ENCODE measurements around the gene SH3BGRL2.
"Not testable (repeated sequence)": the region's sequence is repeated elsewhere in the genome, so short reads cannot be mapped to it uniquely, and the experiment has no call there.

Gene SH3BGRL2

DNA sequence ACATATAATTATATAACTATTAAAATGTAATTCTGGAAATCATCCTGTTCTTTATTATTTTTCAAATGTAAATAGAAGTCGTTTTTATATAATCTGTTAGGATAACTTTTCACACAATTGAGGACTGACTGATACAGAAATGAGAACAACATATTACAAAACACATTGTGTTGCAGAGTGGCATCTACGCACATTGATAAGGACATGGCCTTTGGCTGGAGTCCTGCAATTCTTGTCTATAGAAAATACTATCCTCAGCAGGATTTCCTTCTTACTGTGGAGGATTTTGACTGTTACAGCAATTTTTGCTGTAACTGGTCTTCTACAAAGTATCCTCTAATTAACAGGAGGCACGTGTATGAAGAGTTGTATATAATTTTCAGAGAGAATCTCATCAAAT lies 19.8 kb downstream of the SH3BGRL2 start:
- H3K36me3 ChIP-seq (ENCODE audit: low read depth), result no peaks in the 10 kb centered on the region
- no peak for TF ChIP-seq CTCF (IDR thresholded peaks at IDR 0.05; ENCODE audit: poor library complexity, severe bottlenecking)
- no peaks in the 10 kb centered on the region for H3K27me3 ChIP-seq (ENCODE audit: insufficient read depth, poor library complexity, severe bottlenecking)
- no peak overlapping the region for H3K4me3 ChIP-seq (ENCODE audit: severe bottlenecking)
- H3K27ac ChIP-seq (ENCODE audit: poor library complexity, severe bottlenecking), result no peak overlapping the region
- H3K4me1 ChIP-seq (ENCODE audit: insufficient read depth, poor library complexity, severe bottlenecking), result peaks cover 3% of the 10 kb centered on the region
- ATAC-seq (ENCODE audit: low read depth), result no peak
- DNase-seq (ENCODE audit: low spot score), result no peak
- no peaks in the 10 kb centered on the region for H3K9me3 ChIP-seq (ENCODE audit: severe bottlenecking)

- Histone ChIP-seq H3K27me3 (ENCODE audit: insufficient read depth, poor library complexity, severe bottlenecking) (no peaks in the 10 kb centered on the region), H3K4me3 (ENCODE audit: severe bottlenecking) (no peak overlapping the region), H3K36me3 (ENCODE audit: low read depth) (no peaks in the 10 kb centered on the region), H3K27ac (ENCODE audit: poor library complexity, severe bottlenecking) (no peak overlapping the region), H3K9me3 (ENCODE audit: severe bottlenecking) (no peaks in the 10 kb centered on the region), H3K4me1 (ENCODE audit: insufficient read depth, poor library complexity, severe bottlenecking) (peaks cover 10% of the 10 kb centered on the region)
- peak; percentile 82 for ATAC-seq (ENCODE audit: low read depth)
- no peak for DNase-seq (ENCODE audit: low spot score)
- TF ChIP-seq CTCF (IDR thresholded peaks at IDR 0.05; ENCODE audit: poor library complexity, severe bottlenecking), result no peak
Measured at GRCh38 chr6:79656134-79656533, 25.0 kb downstream of the SH3BGRL2 start.

DNA sequence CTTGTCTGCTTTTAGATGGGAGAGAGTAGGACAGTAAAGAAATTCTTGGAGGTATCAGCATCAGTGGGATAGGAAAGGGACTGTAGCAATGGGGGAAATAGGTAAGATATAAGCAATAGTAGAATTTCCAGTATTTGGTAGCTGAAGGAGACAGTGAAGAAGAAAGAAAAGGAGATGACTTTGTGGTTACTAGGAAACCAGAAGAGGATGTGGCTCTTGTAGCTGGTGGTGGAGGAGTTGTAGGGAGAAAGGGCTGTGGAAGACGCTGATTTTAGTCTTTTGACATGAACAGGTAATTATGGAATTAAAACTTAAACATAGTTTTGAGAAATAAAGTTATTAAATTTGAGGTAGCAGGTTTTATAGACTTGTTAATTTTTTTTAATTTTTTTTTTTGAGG lies 26.1 kb downstream of the SH3BGRL2 start:
- no peaks in the 10 kb centered on the region for H3K27me3 ChIP-seq (ENCODE audit: insufficient read depth, poor library complexity, severe bottlenecking)
- H3K4me3 ChIP-seq (ENCODE audit: severe bottlenecking), result no peak overlapping the region
- no peak for ATAC-seq (ENCODE audit: low read depth)
- TF ChIP-seq CTCF (IDR thresholded peaks at IDR 0.05; ENCODE audit: poor library complexity, severe bottlenecking), result no peak
- H3K4me1 ChIP-seq (ENCODE audit: insufficient read depth, poor library complexity, severe bottlenecking), result peaks cover 10% of the 10 kb centered on the region
- no peak overlapping the region for H3K27ac ChIP-seq (ENCODE audit: poor library complexity, severe bottlenecking)
- H3K9me3 ChIP-seq (ENCODE audit: severe bottlenecking), result no peaks in the 10 kb centered on the region
- no peaks in the 10 kb centered on the region for H3K36me3 ChIP-seq (ENCODE audit: low read depth)
- DNase-seq (ENCODE audit: low spot score), result no peak

DNA sequence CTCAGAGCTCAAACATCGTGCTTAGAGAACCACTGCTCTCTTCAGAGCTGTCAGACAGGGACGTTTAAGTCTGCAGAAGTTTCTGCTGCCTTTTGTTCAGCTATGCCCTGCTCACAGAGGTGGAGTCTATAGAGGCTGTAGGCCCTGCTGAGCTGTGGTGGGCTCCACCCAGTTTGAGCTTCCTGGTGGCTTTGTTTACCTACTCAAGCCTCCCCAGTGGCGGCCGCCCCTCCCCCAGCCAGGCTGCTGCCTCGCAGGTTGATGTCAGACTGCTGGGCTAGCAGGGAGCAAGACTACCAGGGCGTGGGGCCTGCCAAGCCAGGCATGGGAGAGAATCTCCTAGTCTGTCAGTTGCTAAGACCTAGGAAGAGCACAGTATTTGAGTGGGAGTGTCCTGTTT lies 32.5 kb downstream of the SH3BGRL2 start:
- H3K4me1 ChIP-seq (ENCODE audit: insufficient read depth, poor library complexity, severe bottlenecking); H3K27ac ChIP-seq (ENCODE audit: poor library complexity, severe bottlenecking); DNase-seq (ENCODE audit: low spot score); H3K36me3 ChIP-seq (ENCODE audit: low read depth); H3K4me3 ChIP-seq (ENCODE audit: severe bottlenecking); H3K9me3 ChIP-seq (ENCODE audit: severe bottlenecking); H3K27me3 ChIP-seq (ENCODE audit: insufficient read depth, poor library complexity, severe bottlenecking); ATAC-seq (ENCODE audit: low read depth): not testable (repeated sequence)

- no peak for TF ChIP-seq CTCF (IDR thresholded peaks at IDR 0.05; ENCODE audit: poor library complexity, severe bottlenecking)
- Histone ChIP-seq H3K4me3 (ENCODE audit: severe bottlenecking) (no peak overlapping the region), H3K27me3 (ENCODE audit: insufficient read depth, poor library complexity, severe bottlenecking) (no peaks in the 10 kb centered on the region), H3K4me1 (ENCODE audit: insufficient read depth, poor library complexity, severe bottlenecking) (peaks cover 1% of the 10 kb centered on the region), H3K9me3 (ENCODE audit: severe bottlenecking) (no peaks in the 10 kb centered on the region), H3K27ac (ENCODE audit: poor library complexity, severe bottlenecking) (no peak overlapping the region), H3K36me3 (ENCODE audit: low read depth) (no peaks in the 10 kb centered on the region)
- DNase-seq (ENCODE audit: low spot score) (no peak), ATAC-seq (ENCODE audit: low read depth) (no peak)
Measured at GRCh38 chr6:79665725-79666551, 34.8 kb downstream of the SH3BGRL2 start.

Measured in RWPE2 (cell line).